Suprapubic skin (tissue), 4 donors: Measurements from ENCODE around the gene PPP1R26.

ENCODE experiments used
- EP300 ChIP-seq: sonication (generic); formaldehyde crosslinking; IDR thresholded peaks from one replicate; pipeline ENCODE4 v1.6.1; 2017; ENCODE audit warnings: antibody characterized with exemption
- POLR2A ChIP-seq, 2 donors: fragments of 450-650 bp; IDR thresholded peaks; one replicate each; pipeline ENCODE4 v1.6.1; 2017; ENCODE audit warnings: antibody characterized with exemption in 2 of 2, mild to moderate bottlenecking in 2 of 2, moderate library complexity in 2 of 2
- POLR2AphosphoS5 ChIP-seq, 3 donors: sonication (generic); formaldehyde crosslinking; IDR thresholded peaks; one replicate each; pipeline ENCODE4 v1.6.1; 2017; ENCODE audit warnings: antibody characterized with exemption in 3 of 3
- TF ChIP-seq, protein P1 (sequence below), 2 donors: fragments of 200-600 bp in 1 of 2; fragments of 450-650 bp in 1 of 2; sonication (generic) in 1 of 2; IDR thresholded peaks; one replicate each; pipeline ENCODE4 v1.5.1; 2016 to 2019; ENCODE audit warnings: antibody characterized with exemption in 2 of 2, mild to moderate bottlenecking in 1 of 2, moderate library complexity in 1 of 2

DNA sequence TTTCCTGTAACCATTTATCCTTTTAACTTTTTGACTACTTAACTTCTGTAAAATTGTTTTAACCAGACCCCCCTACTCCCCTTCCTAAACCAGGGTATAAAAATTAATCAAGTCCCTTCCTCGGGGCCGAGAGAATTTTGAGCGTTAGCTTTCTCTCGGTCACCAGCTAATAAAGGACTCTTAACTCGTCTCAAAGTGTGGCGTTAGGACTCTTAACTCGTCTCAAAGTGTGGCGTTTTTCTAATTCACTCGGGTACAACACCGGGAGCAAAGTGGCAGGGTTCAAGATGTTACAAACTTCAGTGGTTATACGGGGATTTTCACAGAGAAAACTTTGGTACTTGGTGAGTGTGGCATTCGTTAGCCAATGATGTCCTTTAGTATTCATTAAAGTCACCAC lies 39.7 kb upstream of the PPP1R26 start:
- no peak for TF ChIP-seq POLR2AphosphoS5 (IDR thresholded peaks at IDR 0.05)
- TF ChIP-seq, protein P1, sequence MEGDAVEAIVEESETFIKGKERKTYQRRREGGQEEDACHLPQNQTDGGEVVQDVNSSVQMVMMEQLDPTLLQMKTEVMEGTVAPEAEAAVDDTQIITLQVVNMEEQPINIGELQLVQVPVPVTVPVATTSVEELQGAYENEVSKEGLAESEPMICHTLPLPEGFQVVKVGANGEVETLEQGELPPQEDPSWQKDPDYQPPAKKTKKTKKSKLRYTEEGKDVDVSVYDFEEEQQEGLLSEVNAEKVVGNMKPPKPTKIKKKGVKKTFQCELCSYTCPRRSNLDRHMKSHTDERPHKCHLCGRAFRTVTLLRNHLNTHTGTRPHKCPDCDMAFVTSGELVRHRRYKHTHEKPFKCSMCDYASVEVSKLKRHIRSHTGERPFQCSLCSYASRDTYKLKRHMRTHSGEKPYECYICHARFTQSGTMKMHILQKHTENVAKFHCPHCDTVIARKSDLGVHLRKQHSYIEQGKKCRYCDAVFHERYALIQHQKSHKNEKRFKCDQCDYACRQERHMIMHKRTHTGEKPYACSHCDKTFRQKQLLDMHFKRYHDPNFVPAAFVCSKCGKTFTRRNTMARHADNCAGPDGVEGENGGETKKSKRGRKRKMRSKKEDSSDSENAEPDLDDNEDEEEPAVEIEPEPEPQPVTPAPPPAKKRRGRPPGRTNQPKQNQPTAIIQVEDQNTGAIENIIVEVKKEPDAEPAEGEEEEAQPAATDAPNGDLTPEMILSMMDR (IDR thresholded peaks at IDR 0.05): no peak
- TF ChIP-seq POLR2A (IDR thresholded peaks at IDR 0.05): no peak
- TF ChIP-seq EP300: no peak
